ENCODE results near the gene DELE1.

DNA sequence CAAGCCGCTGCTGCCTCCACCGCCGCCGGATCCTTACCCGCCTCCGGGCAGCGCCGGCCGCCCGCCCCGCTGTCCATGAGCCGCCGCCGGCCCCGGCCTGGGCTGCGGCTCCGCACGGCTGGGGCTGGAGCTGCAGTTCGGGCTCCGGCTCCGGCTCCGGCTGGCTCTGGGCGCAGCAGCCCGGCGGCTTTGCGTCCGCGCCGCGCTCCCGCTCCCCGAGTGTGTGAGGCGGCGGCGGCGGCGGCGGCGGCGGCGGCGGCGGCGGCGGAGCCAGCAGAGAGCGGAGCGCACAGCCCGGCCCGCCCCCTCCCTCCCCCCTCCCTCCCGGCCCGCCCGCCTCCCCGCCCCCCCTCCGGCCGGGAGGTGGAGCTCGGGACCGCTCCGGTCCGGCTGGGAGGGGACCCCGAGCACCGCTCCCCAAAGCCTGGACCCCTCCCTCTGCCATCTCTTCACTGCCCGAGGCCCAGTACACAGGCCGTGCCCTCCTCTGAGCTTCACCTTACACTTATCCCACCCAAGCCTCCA lies 45.4 kb upstream of the DELE1 start, which contains the start of gene PCDH1:
- TF ChIP-seq, protein P1, sequence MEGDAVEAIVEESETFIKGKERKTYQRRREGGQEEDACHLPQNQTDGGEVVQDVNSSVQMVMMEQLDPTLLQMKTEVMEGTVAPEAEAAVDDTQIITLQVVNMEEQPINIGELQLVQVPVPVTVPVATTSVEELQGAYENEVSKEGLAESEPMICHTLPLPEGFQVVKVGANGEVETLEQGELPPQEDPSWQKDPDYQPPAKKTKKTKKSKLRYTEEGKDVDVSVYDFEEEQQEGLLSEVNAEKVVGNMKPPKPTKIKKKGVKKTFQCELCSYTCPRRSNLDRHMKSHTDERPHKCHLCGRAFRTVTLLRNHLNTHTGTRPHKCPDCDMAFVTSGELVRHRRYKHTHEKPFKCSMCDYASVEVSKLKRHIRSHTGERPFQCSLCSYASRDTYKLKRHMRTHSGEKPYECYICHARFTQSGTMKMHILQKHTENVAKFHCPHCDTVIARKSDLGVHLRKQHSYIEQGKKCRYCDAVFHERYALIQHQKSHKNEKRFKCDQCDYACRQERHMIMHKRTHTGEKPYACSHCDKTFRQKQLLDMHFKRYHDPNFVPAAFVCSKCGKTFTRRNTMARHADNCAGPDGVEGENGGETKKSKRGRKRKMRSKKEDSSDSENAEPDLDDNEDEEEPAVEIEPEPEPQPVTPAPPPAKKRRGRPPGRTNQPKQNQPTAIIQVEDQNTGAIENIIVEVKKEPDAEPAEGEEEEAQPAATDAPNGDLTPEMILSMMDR (IDR thresholded peaks at IDR 0.05), result no peak
- peak in 2 of 4 donors; percentile 42 to 48 for TF ChIP-seq POLR2AphosphoS5 (IDR thresholded peaks at IDR 0.05)

Data from sigmoid colon (tissue), 4 donors.